ENCODE data around the gene MAPK14. TPM values are rescaled to one million over a fixed set of nuclear protein-coding genes. Genes with fewer than 3 reads are reported as not detected.

The MAPK14 gene
- total and polyA plus RNA-seq, 10 of the 15 experiments (the other 5 are each of a cell fraction or from before 2014, with no cell fraction given): 12.5 to 59.5 (median 43.0) TPM

DNA sequence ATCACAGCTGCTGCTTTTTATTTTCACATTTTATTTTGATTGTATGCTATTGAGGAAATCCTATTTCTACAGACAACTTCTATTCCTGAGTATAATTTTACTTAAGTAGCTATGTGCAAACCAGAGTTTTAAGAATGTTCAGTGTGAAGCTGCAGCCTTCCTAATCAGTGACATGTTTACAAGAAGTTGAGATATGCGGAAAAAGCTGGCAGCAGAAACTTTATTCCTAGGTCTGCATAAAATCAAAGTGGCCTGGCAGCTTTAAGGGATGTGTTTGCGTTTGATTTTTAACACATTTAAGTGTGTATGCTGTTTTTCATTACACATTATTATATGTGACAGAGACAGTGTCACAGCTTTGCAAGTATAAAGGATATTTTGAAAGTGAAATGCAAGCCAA, 26.3 kb downstream of the MAPK14 start:
- Histone ChIP-seq H3K4me1 (ENCODE audit: control insufficient read depth, insufficient read depth, low read length) (peaks cover 3% of the 10 kb centered on the region; the same call in 1 of the 2 replicates), H3K36me3 (ENCODE audit: control insufficient read depth in 2 of 2, insufficient read depth in 2 of 2, low read length in 1 of 2) (peaks cover 2 to 7% of the 10 kb centered on the region in 2 experiments; a peak in 3 of 4 replicates), H3K27ac (ENCODE audit: control insufficient read depth, insufficient read depth) (no peak overlapping the region), H3K9ac (ENCODE audit: control insufficient read depth, insufficient read depth, low read length) (no peak overlapping the region), H3K27me3 (replicated peaks in 1 of 2; ENCODE audit: control insufficient read depth in 2 of 2, insufficient read depth in 2 of 2, low read length in 1 of 2) (no peaks in the 10 kb centered on the region), H3K9me3 (replicated peaks; ENCODE audit: control insufficient read depth, insufficient read depth, low read length) (no peaks in the 10 kb centered on the region), H3K4me3 (no peak overlapping the region), H3K79me2 (ENCODE audit: control insufficient read depth, insufficient read depth, low read length) (peaks cover 39% of the 10 kb centered on the region), H2AFZ (ENCODE audit: control insufficient read depth, low read depth, low read length) (no peak overlapping the region), H3K4me2 (ENCODE audit: control insufficient read depth, insufficient read depth) (no peak overlapping the region), H4K20me1 (ENCODE audit: control insufficient read depth, insufficient read depth) (0 out of 2 replicates have a peak, but pooled peaks cover 2% of the 10 kb centered on the region)
- no peak for DNase-seq (ENCODE audit: low read depth, low spot score)
- SMC1A ChIA-PET (ENCODE audit: uncharacterized antibody, unreplicated experiment): interaction anchor here (0.8 kb wide), 1 partner anchor 25 kb away, joined by 3 read pairs; no protein-coding TSS in a partner anchor
- CTCF ChIA-PET: interaction anchor here (0.8 to 1.0 kb wide), 2 partner anchors 20 to 41 kb away, joined by 3 to 4 read pairs; no protein-coding TSS in a partner anchor
- no TSS peak for BruUV-seq (replicated peaks)
- 100% methylated on average over 2 of the region's 2 CpGs for WGBS (ENCODE audit: insufficient coverage, insufficient replicate concordance, low lambda C conversion rate, missing lambda C conversion rate)
- POLR2A ChIA-PET: no interaction called here
- no peak for TF ChIP-seq PAX8 (IDR thresholded peaks at IDR 0.05)
- TF ChIP-seq, protein P1, sequence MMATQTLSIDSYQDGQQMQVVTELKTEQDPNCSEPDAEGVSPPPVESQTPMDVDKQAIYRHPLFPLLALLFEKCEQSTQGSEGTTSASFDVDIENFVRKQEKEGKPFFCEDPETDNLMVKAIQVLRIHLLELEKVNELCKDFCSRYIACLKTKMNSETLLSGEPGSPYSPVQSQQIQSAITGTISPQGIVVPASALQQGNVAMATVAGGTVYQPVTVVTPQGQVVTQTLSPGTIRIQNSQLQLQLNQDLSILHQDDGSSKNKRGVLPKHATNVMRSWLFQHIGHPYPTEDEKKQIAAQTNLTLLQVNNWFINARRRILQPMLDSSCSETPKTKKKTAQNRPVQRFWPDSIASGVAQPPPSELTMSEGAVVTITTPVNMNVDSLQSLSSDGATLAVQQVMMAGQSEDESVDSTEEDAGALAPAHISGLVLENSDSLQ (IDR thresholded peaks at IDR 0.05): no peak
- no peak for TF ChIP-seq RCOR1 (conservative IDR thresholded peaks at IDR 0.05; ENCODE audit: low read depth, low read length)
- no peak for TF ChIP-seq PML (IDR thresholded peaks at IDR 0.05; ENCODE audit: low read length)
- TF ChIP-seq, protein P2, sequence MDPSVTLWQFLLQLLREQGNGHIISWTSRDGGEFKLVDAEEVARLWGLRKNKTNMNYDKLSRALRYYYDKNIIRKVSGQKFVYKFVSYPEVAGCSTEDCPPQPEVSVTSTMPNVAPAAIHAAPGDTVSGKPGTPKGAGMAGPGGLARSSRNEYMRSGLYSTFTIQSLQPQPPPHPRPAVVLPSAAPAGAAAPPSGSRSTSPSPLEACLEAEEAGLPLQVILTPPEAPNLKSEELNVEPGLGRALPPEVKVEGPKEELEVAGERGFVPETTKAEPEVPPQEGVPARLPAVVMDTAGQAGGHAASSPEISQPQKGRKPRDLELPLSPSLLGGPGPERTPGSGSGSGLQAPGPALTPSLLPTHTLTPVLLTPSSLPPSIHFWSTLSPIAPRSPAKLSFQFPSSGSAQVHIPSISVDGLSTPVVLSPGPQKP (IDR thresholded peaks at IDR 0.05; ENCODE audit: low read depth, low read length): no peak
- no peak for TF ChIP-seq RBBP5 (conservative IDR thresholded peaks at IDR 0.05)
- TF ChIP-seq NR2F1 (conservative IDR thresholded peaks at IDR 0.05): no peak
- TF ChIP-seq KAT2A (conservative IDR thresholded peaks at IDR 0.05; ENCODE audit: control insufficient read depth, low read depth, low read length): no peak
- TF ChIP-seq ZBED1 (IDR thresholded peaks at IDR 0.05; ENCODE audit: borderline replicate concordance): no peak
- TF ChIP-seq YY1 (IDR thresholded peaks at IDR 0.05; ENCODE audit: low read depth, low read length): no peak
- TF ChIP-seq TCF7 (IDR thresholded peaks at IDR 0.05; ENCODE audit: borderline replicate concordance): no peak
- no peak for TF ChIP-seq ZNF687 (IDR thresholded peaks at IDR 0.05)
- TF ChIP-seq NBN (IDR thresholded peaks at IDR 0.05): no peak
- no peak for TF ChIP-seq CREM (IDR thresholded peaks at IDR 0.05; ENCODE audit: low read depth)
- TF ChIP-seq ZNF24 (IDR thresholded peaks at IDR 0.05): no peak
- no peak for TF ChIP-seq IRF4 (IDR thresholded peaks at IDR 0.05; ENCODE audit: low read depth, low read length)
- ATAC-seq: no peak
- FAIRE-seq: no peak
- in situ Hi-C loops (cut with MboI): no loop called here
- intact Hi-C loops (cut with micrococcal nuclease; ENCODE audit: unreplicated experiment): no loop called here
- RAD21 ChIA-PET (ENCODE audit: unreplicated experiment): no interaction called here
